Loucy (cell line): Measurements from ENCODE around the gene LEKR1.

Experiments
- EZH2phosphoT487 ChIP-seq: fragments of 200-600 bp; IDR thresholded peaks from 2 replicates; pipeline ENCODE4 v1.6.1; 2018; ENCODE audit warnings: antibody characterized with exemption, mild to moderate bottlenecking, moderate library complexity, borderline replicate concordance
- TF ChIP-seq, protein P1 (sequence below): fragments of 200-600 bp; sonication (generic); conservative IDR thresholded peaks from 2 replicates; pipeline ENCODE4 v1.5.1; 2014; ENCODE audit warnings: mild to moderate bottlenecking, antibody characterized with exemption, low read length

DNA sequence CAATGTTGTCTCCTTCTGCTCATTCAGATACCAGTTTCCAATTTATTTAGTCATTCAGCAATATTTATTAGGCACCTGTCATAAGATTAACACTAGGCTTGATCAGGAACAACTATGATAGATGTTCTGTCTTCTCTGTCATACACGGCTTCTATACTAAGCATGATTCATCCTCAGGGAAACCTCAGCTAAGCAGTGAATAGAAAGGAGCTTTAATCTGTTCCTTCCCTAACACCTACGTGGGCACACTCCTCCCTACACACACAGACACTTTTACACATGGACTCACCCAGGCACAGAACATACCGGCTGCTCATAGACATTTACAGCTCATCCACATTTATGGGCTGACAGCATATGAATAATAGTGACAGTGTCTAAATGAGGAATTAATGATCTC is 136.9 kb downstream of the LEKR1 start:
- TF ChIP-seq, protein P1, sequence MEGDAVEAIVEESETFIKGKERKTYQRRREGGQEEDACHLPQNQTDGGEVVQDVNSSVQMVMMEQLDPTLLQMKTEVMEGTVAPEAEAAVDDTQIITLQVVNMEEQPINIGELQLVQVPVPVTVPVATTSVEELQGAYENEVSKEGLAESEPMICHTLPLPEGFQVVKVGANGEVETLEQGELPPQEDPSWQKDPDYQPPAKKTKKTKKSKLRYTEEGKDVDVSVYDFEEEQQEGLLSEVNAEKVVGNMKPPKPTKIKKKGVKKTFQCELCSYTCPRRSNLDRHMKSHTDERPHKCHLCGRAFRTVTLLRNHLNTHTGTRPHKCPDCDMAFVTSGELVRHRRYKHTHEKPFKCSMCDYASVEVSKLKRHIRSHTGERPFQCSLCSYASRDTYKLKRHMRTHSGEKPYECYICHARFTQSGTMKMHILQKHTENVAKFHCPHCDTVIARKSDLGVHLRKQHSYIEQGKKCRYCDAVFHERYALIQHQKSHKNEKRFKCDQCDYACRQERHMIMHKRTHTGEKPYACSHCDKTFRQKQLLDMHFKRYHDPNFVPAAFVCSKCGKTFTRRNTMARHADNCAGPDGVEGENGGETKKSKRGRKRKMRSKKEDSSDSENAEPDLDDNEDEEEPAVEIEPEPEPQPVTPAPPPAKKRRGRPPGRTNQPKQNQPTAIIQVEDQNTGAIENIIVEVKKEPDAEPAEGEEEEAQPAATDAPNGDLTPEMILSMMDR, result no peak
- no peak for TF ChIP-seq EZH2phosphoT487
